ENCODE results near the gene CSK. TPM values are rescaled to one million over a fixed set of nuclear protein-coding genes. Genes with fewer than 3 reads are reported as not detected.

CSK gene
- total RNA-seq, 2 experiments from 2014 or later, result 315 to 348 TPM

- POLR2A ChIA-PET, result interaction anchor here (1.3 kb wide), 1 partner anchor 10 kb away, joined by 3 read pairs; no protein-coding TSS in a partner anchor
- H3K4me3 Mint-ChIP-seq, result peak overlapping the region; percentile 88
- no peak for DNase-seq
Observed at GRCh38 chr15:74790080-74790916, 8.4 kb downstream of the CSK start.

GRCh38 chr15:74791007-74791406, 9.1 kb downstream of the CSK start:
- ChIA-PET CTCF (interaction anchor here (0.8 to 27.9 kb wide), 3 partner anchors 8 to 163 kb away, joined by 3 to 930 read pairs (median 930); partner anchors contain the start of genes CSK and LMAN1L), POLR2A (no interaction called here)
- H3K4me1 Mint-ChIP-seq, result peaks cover 87% of the 10 kb centered on the region
- H3K27ac Mint-ChIP-seq, result peak overlapping the region; percentile 68
- H3K27me3 Mint-ChIP-seq, result no peaks in the 10 kb centered on the region
- H3K4me3 Mint-ChIP-seq, result peak overlapping the region; percentile 88
- H3K36me3 Mint-ChIP-seq (ENCODE audit: low read depth), result peaks cover 64% of the 10 kb centered on the region
- no peak for DNase-seq
- no peaks in the 10 kb centered on the region for H3K9me3 Mint-ChIP-seq

More at GRCh38 chr15:74790080-74790916, 8.4 kb downstream of the CSK start:
- CTCF ChIA-PET, result interaction anchor here (0.6 to 27.9 kb wide), 4 partner anchors 9 to 164 kb away, joined by 3 to 930 read pairs (median 466); partner anchors contain the start of genes CSK and LMAN1L
- no peaks in the 10 kb centered on the region for H3K27me3 Mint-ChIP-seq
- peaks cover 87% of the 10 kb centered on the region for H3K4me1 Mint-ChIP-seq
- H3K9me3 Mint-ChIP-seq, result no peaks in the 10 kb centered on the region
- H3K27ac Mint-ChIP-seq, result peak overlapping the region; percentile 98
- H3K36me3 Mint-ChIP-seq (ENCODE audit: low read depth), result peaks cover 66% of the 10 kb centered on the region

- H3K4me1 Mint-ChIP-seq, result peaks cover 89% of the 10 kb centered on the region
- peaks cover 65% of the 10 kb centered on the region for H3K36me3 Mint-ChIP-seq (ENCODE audit: low read depth)
Observed at GRCh38 chr15:74791667-74792066, 9.8 kb downstream of the CSK start.

GRCh38 chr15:74792227-74793016, 10.5 kb downstream of the CSK start:
- Mint-ChIP-seq H3K36me3 (ENCODE audit: low read depth) (peaks cover 60% of the 10 kb centered on the region), H3K27me3 (no peaks in the 10 kb centered on the region), H3K27ac (peak overlapping the region; percentile 71), H3K9me3 (no peaks in the 10 kb centered on the region), H3K4me1 (peaks cover 85% of the 10 kb centered on the region), H3K4me3 (peak overlapping the region; percentile 88)
- no peak for DNase-seq
- ChIA-PET POLR2A (interaction anchor here (1.2 to 1.9 kb wide), 2 partner anchors 8 to 11 kb away, joined by 5 to 7 read pairs; partner anchors contain the start of gene CSK), CTCF (interaction anchor here (0.9 to 27.9 kb wide), 11 partner anchors 7 to 161 kb away, joined by 3 to 930 read pairs (median 6); partner anchors contain the start of genes CSK and LMAN1L)

More at GRCh38 chr15:74791667-74792066, 9.8 kb downstream of the CSK start:
- no peak for DNase-seq
- Mint-ChIP-seq H3K4me3 (peak overlapping the region; percentile 88), H3K9me3 (no peaks in the 10 kb centered on the region), H3K27ac (peak overlapping the region; percentile 68), H3K27me3 (no peaks in the 10 kb centered on the region)
- CTCF ChIA-PET, result interaction anchor here (1.1 to 27.9 kb wide), 4 partner anchors 8 to 160 kb away, joined by 3 to 930 read pairs (median 468); partner anchors contain the start of genes CSK and LMAN1L
- POLR2A ChIA-PET, result no interaction called here

- H3K4me1 Mint-ChIP-seq, result peaks cover 87% of the 10 kb centered on the region
- H3K27ac Mint-ChIP-seq, result peak overlapping the region; percentile 71
- H3K36me3 Mint-ChIP-seq (ENCODE audit: low read depth), result peaks cover 54% of the 10 kb centered on the region
- H3K27me3 Mint-ChIP-seq, result no peaks in the 10 kb centered on the region
- ChIA-PET CTCF (interaction anchor here (0.6 to 27.9 kb wide), 17 partner anchors 6 to 162 kb away, joined by 3 to 930 read pairs (median 4); partner anchors contain the start of genes CPLX3, CSK and LMAN1L), POLR2A (interaction anchor here (1.2 to 1.9 kb wide), 3 partner anchors 9 to 12 kb away, joined by 3 to 7 read pairs (median 5); partner anchors contain the start of gene CSK)
- H3K9me3 Mint-ChIP-seq, result no peaks in the 10 kb centered on the region
- peak; percentile 72 for DNase-seq
- H3K4me3 Mint-ChIP-seq, result peak overlapping the region; percentile 38
Observed at GRCh38 chr15:74793135-74794028, 11.5 kb downstream of the CSK start.

- ChIA-PET POLR2A (interaction anchor here (1.2 to 1.9 kb wide), 2 partner anchors 11 to 13 kb away, joined by 3 to 5 read pairs; partner anchors contain the start of gene CSK), CTCF (interaction anchor here (1.0 to 27.9 kb wide), 9 partner anchors 5 to 156 kb away, joined by 3 to 930 read pairs (median 5); partner anchors contain the start of genes CPLX3, CSK and LMAN1L)
- H3K9me3 Mint-ChIP-seq, result no peaks in the 10 kb centered on the region
- DNase-seq, result no peak
- no peaks in the 10 kb centered on the region for H3K27me3 Mint-ChIP-seq
- peaks cover 89% of the 10 kb centered on the region for H3K4me1 Mint-ChIP-seq
- H3K4me3 Mint-ChIP-seq, result no peak overlapping the region
- peak overlapping the region; percentile 82 for H3K27ac Mint-ChIP-seq
- H3K36me3 Mint-ChIP-seq (ENCODE audit: low read depth), result peaks cover 51% of the 10 kb centered on the region
Observed at GRCh38 chr15:74794248-74794969, 12.5 kb downstream of the CSK start.

- peak overlapping the region; percentile 33 for H3K4me3 Mint-ChIP-seq
- H3K27me3 Mint-ChIP-seq, result no peaks in the 10 kb centered on the region
- DNase-seq, result no peak
- ChIA-PET CTCF (interaction anchor here (1.3 to 27.9 kb wide), 4 partner anchors 5 to 156 kb away, joined by 4 to 930 read pairs (median 468); partner anchors contain the start of genes CSK and LMAN1L), POLR2A (no interaction called here)
- H3K27ac Mint-ChIP-seq, result peak overlapping the region; percentile 82
- peaks cover 51% of the 10 kb centered on the region for H3K36me3 Mint-ChIP-seq (ENCODE audit: low read depth)
- no peaks in the 10 kb centered on the region for H3K9me3 Mint-ChIP-seq
- peaks cover 89% of the 10 kb centered on the region for H3K4me1 Mint-ChIP-seq
Observed at GRCh38 chr15:74794970-74795349, 13.1 kb downstream of the CSK start.

- H3K4me1 Mint-ChIP-seq, result peaks cover 82% of the 10 kb centered on the region
- H3K9me3 Mint-ChIP-seq, result no peaks in the 10 kb centered on the region
- H3K36me3 Mint-ChIP-seq (ENCODE audit: low read depth), result peaks cover 51% of the 10 kb centered on the region
- CTCF ChIA-PET, result interaction anchor here (0.6 to 27.7 kb wide), 5 partner anchors 15 to 337 kb away, joined by 3 to 930 read pairs (median 3); partner anchors contain the start of gene CSK
- no peaks in the 10 kb centered on the region for H3K27me3 Mint-ChIP-seq
- DNase-seq, result peak; percentile 56
- peak overlapping the region; percentile 5 for H3K4me3 Mint-ChIP-seq
- POLR2A ChIA-PET, result interaction anchor here (0.7 kb wide), 1 partner anchor 9 kb away, joined by 3 read pairs; no protein-coding TSS in a partner anchor
- peak overlapping the region; percentile 87 for H3K27ac Mint-ChIP-seq
Observed at GRCh38 chr15:74795966-74796625, 14.2 kb downstream of the CSK start.

GRCh38 chr15:74798388-74799254, 16.7 kb downstream of the CSK start:
- Mint-ChIP-seq H3K27me3 (no peaks in the 10 kb centered on the region), H3K4me1 (peaks cover 57% of the 10 kb centered on the region), H3K36me3 (ENCODE audit: low read depth) (peaks cover 54% of the 10 kb centered on the region), H3K9me3 (no peaks in the 10 kb centered on the region), H3K27ac (peak overlapping the region; percentile 80), H3K4me3 (no peak overlapping the region)
- CTCF ChIA-PET, result interaction anchor here (0.6 to 27.7 kb wide), 7 partner anchors 10 to 164 kb away, joined by 3 to 930 read pairs (median 4); partner anchors contain the start of gene CSK
- no peak for DNase-seq
- POLR2A ChIA-PET, result interaction anchor here (1.2 kb wide), 1 partner anchor 27 kb away, joined by 5 read pairs; no protein-coding TSS in a partner anchor
